HAP-1 (cell line): ENCODE results near the gene CCBE1.
"Not testable (repeated sequence)": the region's sequence is repeated elsewhere in the genome, so short reads cannot be mapped to it uniquely, and the experiment has no call there.

Source experiments
- DNase-seq, 2 experiments: peaks; one replicate each; pipeline ENCODE4 v3.0.0-alpha.2; 2016 to 2020; ENCODE audit warnings: low spot score in 2 of 2
- H3K27me3 ChIP-seq: fragments of 250-450 bp; sonication (Bioruptor Pico); 2 replicates; pipeline ENCODE4 v1.5.1; 2020; ENCODE audit warnings: low read depth, mild to moderate bottlenecking, moderate library complexity
- H3K36me3 ChIP-seq: fragments of 250-450 bp; sonication (Bioruptor Pico); replicated peaks from 2 replicates; pipeline ENCODE4 v1.5.1; 2020; ENCODE audit warnings: mild to moderate bottlenecking
- H3K4me1 ChIP-seq: fragments of 250-450 bp; sonication (Bioruptor Pico); 2 replicates; pipeline ENCODE4 v1.5.1; 2020; ENCODE audit warnings: mild to moderate bottlenecking
- H3K4me3 ChIP-seq: fragments of 250-450 bp; sonication (Bioruptor Pico); 2 replicates; pipeline ENCODE4 v1.5.1; 2020; ENCODE audit warnings: mild to moderate bottlenecking, moderate library complexity
- H3K9me3 ChIP-seq: fragments of 250-450 bp; sonication (Bioruptor Pico); 2 replicates; pipeline ENCODE4 v1.5.1; 2020; ENCODE audit warnings: mild to moderate bottlenecking, moderate library complexity
- in situ Hi-C: fragments of 300-500 bp; cut with MboI; formaldehyde crosslinking; loops from 3 replicates; pipeline ENCODE4 v1.14.3; 2020; ENCODE audit warnings: low sequenced_read_pairs, inconsistent platforms, mixed read lengths

CCBE1 gene

DNA sequence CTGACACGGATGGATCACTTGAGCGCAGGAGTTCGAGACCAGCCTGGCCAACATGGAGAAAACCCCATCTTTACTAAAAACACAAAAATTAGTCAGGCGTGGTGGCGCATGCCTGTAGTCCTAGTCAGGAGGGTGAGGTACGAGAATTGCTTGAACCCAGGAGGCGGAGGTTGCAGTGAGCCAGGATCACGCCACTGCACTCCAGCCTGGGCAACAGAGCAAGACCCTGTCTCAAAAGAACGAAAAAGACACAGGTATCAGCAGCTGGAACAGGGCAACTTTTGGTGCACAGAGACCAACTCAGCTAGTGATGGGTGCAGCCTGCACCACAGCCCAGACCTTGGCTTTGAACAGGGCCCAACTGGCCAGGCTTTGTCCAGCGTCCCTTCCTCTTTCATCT, 48.8 kb downstream of the CCBE1 start:
- DNase-seq, H3K4me3 ChIP-seq, H3K9me3 ChIP-seq, H3K36me3 ChIP-seq, H3K27me3 ChIP-seq, H3K4me1 ChIP-seq, in situ Hi-C loops: not testable (repeated sequence)

DNA sequence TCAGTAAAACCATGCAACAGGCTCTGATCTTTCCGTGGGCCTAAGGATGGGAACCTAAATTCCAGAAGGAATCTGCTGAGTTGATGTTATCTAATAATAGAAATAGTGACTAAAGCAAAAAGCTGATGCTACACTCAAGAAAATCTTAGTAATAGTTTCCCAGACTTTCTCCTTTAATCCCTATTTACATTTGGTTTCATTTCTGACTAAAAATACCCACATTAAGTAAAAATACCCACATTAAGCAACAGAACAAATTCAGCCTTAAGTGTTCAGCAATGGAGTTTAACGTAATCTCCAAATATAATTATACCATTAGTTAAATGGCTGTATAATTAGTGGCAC, 50.3 kb downstream of the CCBE1 start:
- no peak for DNase-seq
- no peaks in the 10 kb centered on the region for H3K9me3 ChIP-seq
- no peaks in the 10 kb centered on the region for H3K36me3 ChIP-seq
- in situ Hi-C loops, result no loop called here
- no peaks in the 10 kb centered on the region for H3K4me1 ChIP-seq
- H3K27me3 ChIP-seq, result no peaks in the 10 kb centered on the region
- H3K4me3 ChIP-seq, result no peak overlapping the region

DNA sequence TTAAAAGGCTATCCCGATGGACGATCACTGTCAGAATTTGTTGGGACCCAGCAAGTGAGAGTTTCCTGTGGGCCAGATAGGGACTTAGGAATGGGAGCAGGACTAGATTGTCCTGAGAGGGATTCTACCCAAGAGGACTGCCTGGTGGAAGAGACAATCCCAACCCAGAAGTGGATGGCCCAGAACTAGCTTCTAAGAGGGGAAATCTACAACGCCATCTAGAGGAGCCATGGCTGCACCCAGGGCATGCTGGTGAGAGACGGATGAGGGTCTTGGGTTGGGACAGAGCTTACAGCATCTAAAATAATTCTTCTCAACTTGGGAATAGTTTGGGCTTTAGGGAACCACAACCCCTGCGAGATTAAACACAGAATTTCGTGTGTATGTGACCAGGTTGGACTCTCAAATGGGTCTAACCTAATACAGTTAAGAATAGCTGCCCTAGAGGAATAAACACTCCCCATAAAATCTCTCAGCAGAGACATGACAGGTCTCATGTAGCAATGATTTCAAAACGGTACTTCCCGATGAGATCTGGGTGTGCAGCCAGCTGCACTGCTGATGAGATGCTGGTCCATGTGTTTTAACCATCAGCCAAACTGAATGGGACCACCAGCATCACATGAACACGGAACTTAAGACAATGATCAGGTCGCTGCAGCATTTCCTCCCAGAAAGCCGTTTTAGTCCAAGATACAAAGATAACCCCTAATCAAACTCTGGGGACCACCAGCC, 50.8 kb downstream of the CCBE1 start:
- Histone ChIP-seq H3K27me3 (no peaks in the 10 kb centered on the region), H3K36me3 (no peaks in the 10 kb centered on the region), H3K4me3 (no peak overlapping the region), H3K9me3 (no peaks in the 10 kb centered on the region), H3K4me1 (no peaks in the 10 kb centered on the region)
- no peak for DNase-seq
- in situ Hi-C loops, result no loop called here

DNA sequence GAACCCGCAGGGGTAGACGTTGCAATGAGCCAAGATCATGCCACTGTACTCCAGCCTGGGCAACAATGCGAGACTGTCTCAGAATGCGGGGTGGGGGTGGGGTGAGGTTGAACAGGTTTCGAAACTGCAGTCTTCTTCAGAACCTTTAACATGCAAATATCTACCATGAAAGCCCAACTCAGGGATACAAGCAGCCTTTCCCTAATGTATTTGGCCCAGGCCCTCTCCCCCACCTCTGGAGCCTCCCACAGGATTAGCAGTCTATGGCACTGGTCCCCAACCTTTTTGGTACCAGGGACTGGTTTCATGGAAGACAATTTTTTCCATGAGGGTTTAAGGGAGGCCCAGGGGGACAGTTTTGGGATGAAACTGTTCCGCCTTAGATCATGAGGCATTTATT, 53.5 kb downstream of the CCBE1 start:
- H3K27me3 ChIP-seq, result no peaks in the 10 kb centered on the region
- no peak for DNase-seq
- H3K4me1 ChIP-seq, result no peaks in the 10 kb centered on the region
- in situ Hi-C loops, result no loop called here
- no peak overlapping the region for H3K4me3 ChIP-seq
- H3K9me3 ChIP-seq, result no peaks in the 10 kb centered on the region
- no peaks in the 10 kb centered on the region for H3K36me3 ChIP-seq

DNA sequence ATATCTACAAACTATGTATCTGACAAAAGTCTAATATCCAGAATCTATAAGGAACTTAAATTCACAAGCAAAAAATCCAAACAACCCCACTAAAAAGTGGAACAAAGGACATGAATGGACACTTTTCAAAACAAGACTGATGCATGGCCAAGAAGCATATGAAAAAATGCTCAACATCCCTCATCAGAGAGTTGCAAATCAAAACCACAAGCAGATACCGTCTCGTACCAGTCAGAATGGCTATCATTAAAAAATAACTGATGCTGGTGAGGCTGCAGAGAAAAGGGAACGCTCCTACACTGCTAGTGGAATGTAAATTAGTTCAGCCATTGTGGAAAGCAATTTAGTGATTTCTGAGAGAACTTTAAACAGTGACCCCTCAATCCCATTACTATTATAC, 56.5 kb downstream of the CCBE1 start:
- Histone ChIP-seq H3K27me3 (no peaks in the 10 kb centered on the region), H3K4me3 (no peak overlapping the region), H3K9me3 (no peaks in the 10 kb centered on the region), H3K36me3 (no peaks in the 10 kb centered on the region), H3K4me1 (no peaks in the 10 kb centered on the region)
- no peak for DNase-seq
- in situ Hi-C loops, result no loop called here

DNA sequence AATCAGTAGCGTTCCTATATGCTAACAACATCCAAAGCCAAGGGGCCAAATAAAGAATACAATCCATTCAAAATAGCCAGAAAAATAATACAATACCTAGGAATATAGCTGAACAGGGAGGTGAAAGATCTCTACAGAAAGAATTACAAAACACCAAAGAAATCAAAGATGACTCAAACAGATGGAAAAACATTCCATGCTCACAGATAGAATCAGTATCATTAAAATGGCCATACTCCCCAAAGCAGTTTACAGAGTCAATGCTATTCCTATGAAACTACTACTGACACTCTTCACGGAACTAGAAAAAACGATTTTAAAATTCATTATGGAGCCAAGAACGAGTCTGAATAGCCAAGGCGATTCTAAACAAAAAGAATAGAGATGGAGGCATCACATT, 57.4 kb downstream of the CCBE1 start:
- in situ Hi-C loops, result no loop called here
- Histone ChIP-seq H3K9me3 (no peaks in the 10 kb centered on the region), H3K36me3 (no peaks in the 10 kb centered on the region), H3K4me1 (no peaks in the 10 kb centered on the region), H3K27me3 (no peaks in the 10 kb centered on the region), H3K4me3 (no peak overlapping the region)
- DNase-seq, result no peak

DNA sequence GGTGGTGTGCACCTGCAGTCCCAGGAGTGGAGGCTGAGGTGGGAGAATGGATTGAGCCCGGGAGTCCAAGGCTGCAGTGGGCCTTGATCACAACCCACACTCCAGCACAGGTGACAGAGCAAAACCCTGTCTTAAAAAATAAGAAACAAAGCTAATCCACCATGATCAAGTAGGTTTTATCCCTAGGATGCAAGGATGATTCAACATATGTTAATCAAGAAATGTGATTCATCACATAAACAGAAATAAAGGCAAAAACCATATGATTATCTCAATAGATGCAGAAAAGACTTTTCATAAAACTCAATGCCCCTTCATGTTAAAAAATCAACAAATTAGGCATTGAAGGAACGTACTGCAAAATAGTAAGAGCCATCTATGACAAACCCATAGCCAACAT, 58.1 kb downstream of the CCBE1 start:
- H3K36me3 ChIP-seq, result no peaks in the 10 kb centered on the region
- H3K4me3 ChIP-seq, result no peak overlapping the region
- no peaks in the 10 kb centered on the region for H3K27me3 ChIP-seq
- H3K4me1 ChIP-seq, result no peaks in the 10 kb centered on the region
- in situ Hi-C loops, result no loop called here
- DNase-seq, result no peak
- H3K9me3 ChIP-seq, result no peaks in the 10 kb centered on the region

DNA sequence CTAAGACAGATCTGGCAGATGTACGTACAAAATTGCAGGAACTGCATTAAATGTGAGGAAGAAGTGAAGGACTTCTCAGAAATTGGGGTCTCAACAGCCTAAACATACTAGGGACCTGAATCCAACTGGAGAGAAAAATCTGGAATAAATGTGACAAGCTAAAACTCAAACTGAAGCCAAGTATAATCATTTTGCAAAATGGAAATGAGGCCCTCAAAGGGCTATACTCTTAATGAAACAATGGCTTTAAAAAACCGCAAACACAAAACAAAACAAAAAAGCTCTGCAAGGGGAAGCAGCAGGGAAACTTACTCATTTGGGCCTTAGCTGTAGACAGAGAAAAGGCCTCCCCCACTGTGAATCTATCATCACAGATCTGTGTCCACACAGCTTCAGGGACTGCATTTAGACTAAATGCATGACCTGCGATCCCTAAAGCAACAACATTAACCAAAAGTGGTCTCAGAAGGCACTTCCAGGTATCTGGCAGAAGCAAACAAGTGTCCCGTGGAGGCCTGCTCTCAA, 63.2 kb downstream of the CCBE1 start:
- H3K36me3 ChIP-seq, result no peaks in the 10 kb centered on the region
- in situ Hi-C loops, result loop anchor here (5.0 kb wide), 1 partner anchor 188 kb away; no protein-coding TSS in a partner anchor
- no peak overlapping the region for H3K4me3 ChIP-seq
- H3K27me3 ChIP-seq, result no peaks in the 10 kb centered on the region
- H3K9me3 ChIP-seq, result no peaks in the 10 kb centered on the region
- no peaks in the 10 kb centered on the region for H3K4me1 ChIP-seq
- DNase-seq, result no peak

DNA sequence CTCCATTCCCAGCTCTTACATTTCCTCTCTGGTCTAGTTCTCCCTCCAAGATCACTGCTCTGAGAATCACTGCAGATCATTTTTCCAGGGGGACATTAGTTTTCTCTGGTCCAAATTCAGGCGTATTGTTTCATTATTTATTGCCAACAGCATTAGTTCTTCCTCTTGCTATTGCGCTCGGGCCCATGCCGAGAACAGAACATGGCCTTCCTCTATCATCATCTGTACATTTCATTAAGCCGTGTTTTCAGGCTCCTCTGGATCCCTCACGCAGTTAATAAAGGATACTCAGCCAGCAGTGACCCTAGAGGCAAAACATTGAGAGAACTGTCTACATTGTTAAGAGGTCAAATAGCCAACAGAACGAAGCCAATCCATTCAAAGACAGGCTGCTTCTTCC, 63.9 kb downstream of the CCBE1 start:
- Histone ChIP-seq H3K36me3 (no peaks in the 10 kb centered on the region), H3K27me3 (no peaks in the 10 kb centered on the region), H3K4me3 (no peak overlapping the region), H3K4me1 (no peaks in the 10 kb centered on the region), H3K9me3 (no peaks in the 10 kb centered on the region)
- DNase-seq, result no peak
- in situ Hi-C loops, result loop anchor here (5.0 kb wide), 1 partner anchor 189 kb away; no protein-coding TSS in a partner anchor

DNA sequence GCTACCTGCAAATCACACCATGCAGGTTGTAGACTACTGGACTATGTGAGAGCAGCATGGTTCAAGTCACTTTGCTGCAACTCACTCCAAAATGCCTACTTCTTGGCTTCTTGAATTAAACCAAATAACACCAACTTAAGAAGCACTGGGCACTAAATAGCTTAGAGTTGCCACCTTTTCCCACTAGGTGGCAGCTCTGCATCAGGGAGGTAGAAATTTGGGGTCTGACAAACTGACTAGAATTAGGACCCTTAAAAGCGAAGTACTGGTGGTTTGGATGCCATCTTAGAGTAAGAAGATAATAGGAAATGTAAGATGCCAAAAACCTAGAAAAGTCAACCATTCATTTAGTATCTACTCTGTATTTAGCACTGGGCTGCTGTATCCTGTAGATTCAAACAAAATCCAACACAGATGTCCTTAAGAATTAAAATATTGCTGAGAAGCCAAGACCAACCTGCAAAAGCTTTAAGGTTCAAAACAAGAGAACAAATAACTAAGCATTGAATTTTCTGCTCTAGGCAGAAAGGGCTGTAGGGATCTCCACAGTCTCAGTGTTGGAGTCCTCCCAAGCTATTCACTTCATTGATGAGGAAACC, 65.5 kb downstream of the CCBE1 start:
- no peaks in the 10 kb centered on the region for H3K4me1 ChIP-seq
- in situ Hi-C loops, result loop anchor here (5.0 kb wide), 1 partner anchor 191 kb away; no protein-coding TSS in a partner anchor
- H3K4me3 ChIP-seq, result no peak overlapping the region
- H3K9me3 ChIP-seq, result no peaks in the 10 kb centered on the region
- DNase-seq, result peak in 1 of 2 experiments; percentile 20
- H3K36me3 ChIP-seq, result no peaks in the 10 kb centered on the region
- no peaks in the 10 kb centered on the region for H3K27me3 ChIP-seq

DNA sequence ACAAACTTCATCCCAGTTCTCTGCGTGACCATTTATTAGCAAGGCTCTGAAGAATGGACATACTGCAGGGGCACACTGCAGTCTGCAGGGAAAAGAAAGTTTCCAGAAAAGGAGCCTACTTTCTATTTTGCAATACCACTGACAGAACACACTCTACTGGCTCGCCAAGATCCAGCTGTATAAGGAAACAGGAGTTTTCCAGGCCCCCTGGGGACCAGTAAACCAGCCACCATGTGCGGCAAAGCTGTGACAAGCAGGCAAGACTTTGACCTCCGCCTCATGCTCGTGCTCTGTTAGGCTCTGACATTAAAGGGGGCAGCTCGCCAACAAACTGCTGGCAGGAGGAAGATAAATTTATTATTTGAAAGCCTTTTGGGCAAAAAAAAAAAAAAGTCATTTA, 67.3 kb downstream of the CCBE1 start:
- H3K4me3 ChIP-seq, result no peak overlapping the region
- H3K36me3 ChIP-seq, result no peaks in the 10 kb centered on the region
- DNase-seq, result no peak
- in situ Hi-C loops, result loop anchor here (5.0 kb wide), 1 partner anchor 192 kb away; no protein-coding TSS in a partner anchor
- H3K4me1 ChIP-seq, result no peaks in the 10 kb centered on the region
- no peaks in the 10 kb centered on the region for H3K9me3 ChIP-seq
- H3K27me3 ChIP-seq, result no peaks in the 10 kb centered on the region

DNA sequence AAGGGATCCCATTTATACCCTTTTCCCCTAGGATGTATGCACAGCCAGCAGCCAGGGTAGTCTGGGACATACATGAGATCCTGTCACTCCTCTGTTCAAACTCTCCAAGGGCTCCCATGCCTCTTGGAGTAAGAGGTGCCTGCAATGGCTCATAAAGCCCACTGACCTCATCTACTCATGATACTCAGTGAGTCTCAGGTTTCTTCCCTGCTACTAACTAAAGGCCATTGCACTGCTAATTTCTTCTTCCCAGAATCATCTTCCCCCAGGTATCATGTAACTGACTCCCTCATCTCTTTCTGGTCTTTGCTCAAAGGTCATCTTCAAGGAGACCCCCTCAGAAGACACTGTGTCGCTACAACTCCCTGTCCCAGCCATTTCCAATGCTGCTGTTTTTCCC, 68.2 kb downstream of the CCBE1 start:
- Histone ChIP-seq H3K4me1 (no peaks in the 10 kb centered on the region), H3K4me3 (no peak overlapping the region), H3K36me3 (no peaks in the 10 kb centered on the region), H3K27me3 (no peaks in the 10 kb centered on the region), H3K9me3 (no peaks in the 10 kb centered on the region)
- no peak for DNase-seq
- in situ Hi-C loops, result no loop called here

DNA sequence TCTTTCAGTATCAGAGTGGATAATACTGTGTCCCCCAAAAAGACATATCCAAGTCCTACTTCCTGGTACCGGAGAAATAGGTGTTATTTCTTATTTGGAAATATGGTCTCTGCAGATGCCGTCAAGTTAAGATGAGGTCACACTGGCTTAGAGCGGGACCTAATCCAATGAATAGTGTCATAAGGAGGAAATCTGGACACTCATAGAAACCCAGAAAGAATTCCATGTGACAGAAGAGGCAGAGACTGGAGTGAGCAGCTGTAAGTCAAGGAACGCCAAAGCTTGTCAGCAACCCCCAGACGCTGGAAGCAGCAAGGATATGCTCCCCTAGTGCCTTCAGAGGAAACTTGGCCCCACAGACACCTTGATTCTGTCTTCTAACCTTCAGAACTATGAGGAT, 69.8 kb downstream of the CCBE1 start:
- Histone ChIP-seq H3K4me1 (no peaks in the 10 kb centered on the region), H3K4me3 (no peak overlapping the region), H3K27me3 (no peaks in the 10 kb centered on the region), H3K36me3 (no peaks in the 10 kb centered on the region), H3K9me3 (no peaks in the 10 kb centered on the region)
- in situ Hi-C loops, result no loop called here
- DNase-seq, result no peak

DNA sequence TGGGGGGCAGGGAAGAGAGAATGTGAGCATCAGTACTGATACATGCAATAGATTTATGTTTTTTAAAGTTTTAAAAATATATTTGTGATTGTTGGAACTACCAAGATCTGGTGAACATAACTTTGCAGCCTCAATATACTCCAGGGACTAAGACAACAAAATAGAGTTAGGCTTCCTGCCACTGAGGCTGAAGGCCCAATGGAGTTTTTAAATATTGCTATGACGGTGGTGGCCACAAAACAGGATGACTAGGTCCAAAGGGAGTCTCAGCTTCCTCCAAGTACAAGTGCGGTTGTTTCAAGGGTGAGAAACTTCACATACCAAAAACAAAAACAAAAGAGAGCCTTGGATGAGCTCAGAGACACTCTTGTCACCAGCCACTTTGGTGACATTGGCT, 72.9 kb downstream of the CCBE1 start:
- Histone ChIP-seq H3K4me1 (no peaks in the 10 kb centered on the region), H3K4me3 (no peak overlapping the region), H3K36me3 (no peaks in the 10 kb centered on the region), H3K9me3 (no peaks in the 10 kb centered on the region), H3K27me3 (no peaks in the 10 kb centered on the region)
- in situ Hi-C loops, result no loop called here
- no peak for DNase-seq
